NCI-H2196 (cell line): Measurements from ENCODE around the gene CSNK1G3.
"Not testable (repeated sequence)": the region's sequence is repeated elsewhere in the genome, so short reads cannot be mapped to it uniquely, and the experiment has no call there.

ENCODE experiments used
- DNase-seq: peaks from one replicate; lab custom pipeline; 2025; ENCODE audit not compliant: unreplicated experiment; lab: John Stamatoyannopoulos, UW

CSNK1G3 gene

DNA sequence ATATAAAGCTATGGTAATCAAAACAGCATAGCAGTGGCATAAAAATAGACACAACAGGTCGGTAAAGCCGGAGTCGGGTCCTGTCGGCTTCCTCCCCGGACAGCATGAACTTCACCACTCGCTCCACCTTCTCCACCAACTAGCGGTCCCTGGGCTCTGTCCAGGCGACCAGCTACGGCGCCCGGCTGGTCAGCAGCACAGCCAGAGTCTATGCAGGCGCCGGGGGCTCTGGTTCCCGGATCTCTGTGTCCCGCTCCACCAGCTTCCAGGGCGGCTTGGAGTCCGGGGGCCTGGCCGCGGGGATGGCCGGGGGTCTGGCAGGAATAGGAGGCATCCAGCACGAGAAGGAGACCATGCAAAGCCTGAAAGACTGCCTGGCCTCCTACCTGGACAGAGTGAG lies 124.0 kb downstream of the CSNK1G3 start:
- DNase-seq: no peak

DNA sequence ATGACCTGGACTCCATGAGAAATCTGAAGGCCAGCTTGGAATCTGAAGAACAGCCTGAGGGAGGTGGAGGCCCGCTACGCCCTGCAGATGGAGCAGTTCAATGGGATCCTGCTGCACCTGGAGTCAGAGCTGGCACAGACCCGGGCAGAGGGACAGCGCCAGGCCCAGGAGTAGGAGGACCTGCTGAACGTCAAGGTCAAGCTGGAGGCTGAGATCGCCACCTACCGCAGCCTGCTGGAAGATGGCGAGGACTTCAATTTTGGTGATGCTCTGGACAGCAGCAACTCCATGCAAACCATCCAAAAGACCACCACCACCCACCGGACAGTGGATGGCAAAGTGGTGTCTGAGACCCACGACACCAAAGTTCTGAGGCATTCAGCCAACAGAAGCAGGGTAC lies 125.1 kb downstream of the CSNK1G3 start:
- not testable (repeated sequence) for DNase-seq

DNA sequence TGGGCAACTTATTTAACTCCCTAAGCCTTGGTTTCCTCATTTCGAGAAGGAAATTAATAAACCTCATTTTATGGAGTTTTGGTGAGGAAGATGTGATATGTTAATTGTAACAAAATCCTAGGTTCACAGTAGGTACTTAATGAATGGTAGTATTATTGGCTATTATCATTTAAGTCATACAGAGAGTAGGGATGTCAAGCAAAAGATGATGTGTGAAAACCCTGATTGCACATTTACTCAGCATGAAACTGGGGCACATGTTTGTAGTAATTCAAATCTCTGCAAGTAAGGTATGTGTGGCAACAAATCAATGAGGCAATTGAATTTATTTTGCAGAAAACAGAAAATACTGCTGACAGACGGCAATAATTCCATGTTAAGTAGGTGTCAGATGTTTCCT lies 127.3 kb downstream of the CSNK1G3 start:
- DNase-seq: no peak

DNA sequence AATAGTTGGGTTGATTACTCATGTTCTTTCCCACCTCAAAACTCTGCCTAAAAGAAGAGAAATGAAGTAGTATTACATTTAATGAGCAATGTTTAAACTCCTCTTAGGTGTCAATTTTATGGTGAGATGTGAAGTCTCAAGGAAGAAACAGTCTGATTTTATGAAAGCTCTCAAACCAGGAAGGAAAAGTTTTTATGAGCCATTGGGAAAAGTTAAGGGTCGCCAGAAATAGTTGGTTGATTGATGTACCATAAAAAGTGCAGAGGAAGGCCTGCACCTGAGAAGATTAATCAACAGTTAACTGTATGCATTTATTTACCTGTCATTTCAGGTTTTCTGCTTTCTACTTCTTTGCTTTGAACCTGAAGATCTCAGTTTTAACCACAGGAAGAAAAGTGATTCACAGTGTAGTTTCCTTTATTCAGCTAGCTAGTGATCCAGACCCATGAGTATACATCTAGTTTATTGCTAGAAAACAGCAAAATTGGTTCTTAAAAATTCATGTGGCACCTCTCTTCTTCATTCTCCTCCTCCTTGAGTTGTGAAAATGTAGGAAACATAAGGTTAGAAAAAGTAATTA lies 133.1 kb downstream of the CSNK1G3 start:
- no peak for DNase-seq

DNA sequence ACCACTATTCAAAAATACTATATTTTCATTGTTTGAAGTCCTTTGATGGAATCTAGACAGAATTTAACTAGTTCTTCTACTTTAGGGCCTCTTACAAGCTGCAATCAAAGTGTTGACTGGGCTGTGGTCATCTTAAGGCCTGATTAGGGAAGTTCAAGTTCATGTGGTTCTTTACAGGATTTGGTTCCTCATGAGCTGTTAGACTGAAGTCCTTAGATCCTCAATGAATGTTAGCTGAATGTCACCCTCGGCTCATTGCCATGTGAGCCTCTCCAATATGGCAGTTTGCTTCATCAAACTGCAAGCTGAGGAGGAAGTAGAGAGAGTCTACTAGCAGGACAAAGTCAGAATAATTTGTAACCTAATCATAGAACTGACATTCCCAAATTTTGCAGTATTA lies 135.1 kb downstream of the CSNK1G3 start:
- no peak for DNase-seq

DNA sequence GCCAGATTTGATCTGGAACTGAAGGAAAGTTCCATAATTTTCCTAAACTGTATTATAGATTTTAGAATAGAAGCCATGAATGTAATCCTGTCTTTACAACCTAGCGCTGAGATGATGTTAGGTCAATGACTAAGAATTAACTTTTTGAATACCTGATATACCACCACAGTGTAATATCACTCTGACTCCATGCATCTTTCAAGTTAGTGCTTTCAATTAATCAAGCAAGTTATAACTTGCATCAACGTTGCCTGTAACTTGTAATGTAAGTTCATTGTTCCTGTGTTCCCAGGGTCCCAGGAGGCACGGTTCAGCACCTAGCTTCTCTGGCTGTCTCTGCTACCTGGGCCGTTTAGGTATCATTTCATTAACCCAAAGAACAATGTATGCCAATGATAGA lies 139.3 kb downstream of the CSNK1G3 start:
- DNase-seq: no peak

DNA sequence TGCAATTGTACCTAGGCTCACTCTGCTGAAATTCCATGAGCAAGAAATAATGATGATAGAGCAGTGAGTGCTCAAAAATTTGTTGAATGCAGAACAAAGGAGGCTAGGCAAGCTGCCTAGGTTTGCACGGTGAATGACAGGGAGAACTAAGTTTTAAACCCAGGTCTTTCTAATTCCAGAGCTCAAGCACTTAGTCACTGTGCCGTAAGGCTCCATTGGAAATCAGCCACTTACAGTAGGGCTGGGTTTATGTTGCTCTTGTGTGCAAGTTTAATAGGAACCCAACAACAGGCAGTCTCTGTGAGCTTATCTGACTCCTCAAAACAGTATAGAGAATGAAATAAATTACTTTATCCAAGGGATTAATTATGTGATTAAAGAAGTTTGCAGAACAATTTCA lies 147.0 kb downstream of the CSNK1G3 start:
- no peak for DNase-seq

DNA sequence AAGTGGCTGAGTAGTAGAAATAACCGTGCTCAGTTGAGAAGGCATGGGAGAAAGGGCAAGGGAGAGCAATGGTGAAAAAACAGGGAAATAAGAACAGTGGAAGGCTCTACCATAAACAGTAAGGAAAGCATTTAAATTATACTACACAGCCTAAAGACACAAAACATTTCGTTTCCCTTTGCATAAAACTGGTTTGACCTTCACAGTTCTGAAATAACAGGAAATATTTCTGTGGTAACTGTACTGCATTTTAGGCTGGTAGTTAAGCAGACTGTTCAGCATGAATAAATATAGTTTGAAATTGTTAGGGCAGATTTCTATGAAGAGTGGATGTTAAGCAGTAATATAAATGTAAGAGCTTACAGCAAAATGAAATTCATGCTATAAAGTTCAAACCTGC lies 147.5 kb downstream of the CSNK1G3 start:
- no peak for DNase-seq

DNA sequence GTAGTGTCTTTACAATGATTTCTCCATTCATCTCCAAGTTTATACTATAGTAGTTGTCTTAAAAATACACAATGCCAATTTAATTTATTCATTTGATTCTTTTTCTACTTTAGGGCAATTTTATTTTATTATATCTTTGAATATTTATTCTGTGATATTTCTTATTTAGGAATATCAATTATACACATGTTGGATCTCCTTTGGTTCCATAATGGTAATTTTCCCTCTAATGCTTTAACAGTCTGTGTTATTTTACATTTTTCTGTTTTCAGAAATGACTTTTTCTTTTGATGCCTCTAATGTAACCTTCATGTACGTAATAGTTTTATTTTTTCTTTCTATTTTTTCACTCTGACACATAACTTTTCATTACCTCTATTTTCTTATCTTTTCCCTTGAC lies 153.0 kb downstream of the CSNK1G3 start:
- DNase-seq: no peak

DNA sequence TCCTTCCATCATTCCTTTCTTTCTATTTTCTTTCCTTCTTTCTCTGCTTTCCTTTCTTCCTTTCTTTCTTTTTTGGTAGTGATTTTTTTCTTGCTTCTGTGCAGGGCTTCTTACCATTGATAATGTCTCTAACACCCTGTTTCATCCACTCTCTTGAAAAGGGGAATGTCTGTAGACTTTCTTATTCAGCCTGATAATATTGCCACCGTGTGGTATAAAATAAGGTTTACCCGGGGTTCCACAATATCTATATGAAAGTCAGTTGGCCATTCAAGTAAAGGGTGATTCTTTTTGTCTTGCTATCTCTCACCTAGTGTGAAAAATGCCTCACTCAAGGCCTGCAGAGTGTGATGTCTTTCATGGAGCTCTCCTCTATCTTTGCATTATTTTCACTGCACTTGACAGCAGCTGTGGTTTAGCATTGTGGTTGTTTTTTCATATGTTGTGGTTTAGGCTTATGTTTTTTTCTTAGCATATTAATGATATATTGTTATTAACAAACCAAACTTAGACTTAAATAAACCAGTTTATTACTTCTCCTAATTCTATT lies 153.9 kb downstream of the CSNK1G3 start:
- DNase-seq: no peak
